Activated CD4-positive, alpha-beta T cell treated with anti-CD3 and anti-CD28 coated beads for 48 hours (primary cell): ENCODE results near the gene ZNF598.
"Not testable (repeated sequence)": the region's sequence is repeated elsewhere in the genome, so short reads cannot be mapped to it uniquely, and the experiment has no call there.

Source experiments
- DNase-seq: peaks from one replicate; pipeline ENCODE4 v3.0.0-alpha.2; 2020

The ZNF598 gene

GRCh38 chr16:2027024-2028010 is 17.7 kb upstream of the ZNF598 start:
- DNase-seq, result no peak

- no peak for DNase-seq
Observed at GRCh38 chr16:2026461-2027023, 16.9 kb upstream of the ZNF598 start, which contains the start of gene NHERF2. NHERF2 (plus strand) TSS chr16:2026902; CDS start chr16:2027006, 104 bp downstream.

GRCh38 chr16:2025878-2026460 is 16.3 kb upstream of the ZNF598 start:
- no peak for DNase-seq

- DNase-seq, result no peak
Observed at GRCh38 chr16:2025251-2025650, 15.6 kb upstream of the ZNF598 start.

GRCh38 chr16:2024032-2024420 is 14.4 kb upstream of the ZNF598 start:
- DNase-seq, result no peak

- DNase-seq, result peak; percentile 97
Observed at GRCh38 chr16:2023092-2024031, 13.7 kb upstream of the ZNF598 start.

- DNase-seq, result peak; percentile 54
Observed at GRCh38 chr16:2022723-2023091, 13.1 kb upstream of the ZNF598 start.

- no peak for DNase-seq
Observed at GRCh38 chr16:2019921-2020831, 10.6 kb upstream of the ZNF598 start.

GRCh38 chr16:2019518-2019920 is 9.9 kb upstream of the ZNF598 start, which contains the start of gene NPW:
NPW (plus strand) TSS chr16:2019785.
- peak; percentile 47 for DNase-seq

GRCh38 chr16:2016407-2016922 is 6.8 kb upstream of the ZNF598 start:
- no peak for DNase-seq

- no peak for DNase-seq
Observed at GRCh38 chr16:2015947-2016208, 6.3 kb upstream of the ZNF598 start.

- no peak for DNase-seq
Observed at GRCh38 chr16:2015117-2015946, 5.7 kb upstream of the ZNF598 start.

GRCh38 chr16:2013527-2013926 is 3.9 kb upstream of the ZNF598 start:
- no peak for DNase-seq

GRCh38 chr16:2011726-2012125 is 2.1 kb upstream of the ZNF598 start:
- not testable (repeated sequence) for DNase-seq

GRCh38 chr16:2009164-2009711 is 383 bp downstream of the ZNF598 start:
- DNase-seq, result no peak

GRCh38 chr16:2008631-2009163 is 924 bp downstream of the ZNF598 start:
- DNase-seq, result peak; percentile 68

- DNase-seq, result no peak
Observed at GRCh38 chr16:2008009-2008526, 1.6 kb downstream of the ZNF598 start.

- DNase-seq, result no peak
Observed at GRCh38 chr16:2007081-2007836, 2.4 kb downstream of the ZNF598 start.

GRCh38 chr16:2006317-2006716 is 3.3 kb downstream of the ZNF598 start:
- DNase-seq, result no peak
